H1 (cell line): ENCODE results near the gene ATP6V1E1. TPM values are rescaled to one million over a fixed set of nuclear protein-coding genes. Genes with fewer than 3 reads are reported as not detected.

Experiments used
- SAP30 ChIP-seq: fragments of 300-600 bp; sonication (generic); IDR thresholded peaks from 2 replicates; pipeline ENCODE4 v1.7.1; 2012; ENCODE audit warnings: low read length, moderate library complexity, mild to moderate bottlenecking, inconsistent platforms; ENCODE audit not compliant: insufficient read depth, insufficient replicate concordance
- TAF1 ChIP-seq: IDR thresholded peaks from 2 replicates; pipeline ENCODE4 v1.6.1; 2011; ENCODE audit warnings: mild to moderate bottlenecking, low read depth, low read length
- polyA plus RNA-seq, 7 experiments: library from polyadenylated mRNA; depleted of rRNA in 3 of 7; stranded (reverse) in 5 of 7; unstranded in 2 of 7; fragments of >200 nt in 5 of 7; fragments of 200-250 nt in 2 of 7; gene quantifications; 1 replicate in 5 of 7; 2 replicates in 1 of 7; 4 replicates in 1 of 7; pipeline versions ENCODE4 v1.2.1 to v1.2.3, GENCODE V29; 2011 to 2013; ENCODE audit warnings: missing spikeins in 2 of 7, mixed read lengths in 2 of 7
- total RNA-seq: library from RNA; stranded (reverse); fragmentation: NEBNext Ultra II Directional; extraction: Animal tissue kit (Norgen Biotek cat#: 25700); gene quantifications from 2 replicates; pipeline ENCODE4 v1.2.1, GENCODE V29; 2021
- TF ChIP-seq, protein P1 (sequence below): fragments of 300-600 bp; sonication (generic); IDR thresholded peaks from 2 replicates; pipeline ENCODE4 v1.7.1; 2012; ENCODE audit warnings: low read length, moderate library complexity, mild to moderate bottlenecking, inconsistent platforms; ENCODE audit not compliant: insufficient replicate concordance

The ATP6V1E1 gene
- total and polyA plus RNA-seq, 2 of the 8 experiments (the other 6 are each of a cell fraction or from before 2014, with no cell fraction given): 80.4 to 88.1 TPM

- TF ChIP-seq, protein P1, sequence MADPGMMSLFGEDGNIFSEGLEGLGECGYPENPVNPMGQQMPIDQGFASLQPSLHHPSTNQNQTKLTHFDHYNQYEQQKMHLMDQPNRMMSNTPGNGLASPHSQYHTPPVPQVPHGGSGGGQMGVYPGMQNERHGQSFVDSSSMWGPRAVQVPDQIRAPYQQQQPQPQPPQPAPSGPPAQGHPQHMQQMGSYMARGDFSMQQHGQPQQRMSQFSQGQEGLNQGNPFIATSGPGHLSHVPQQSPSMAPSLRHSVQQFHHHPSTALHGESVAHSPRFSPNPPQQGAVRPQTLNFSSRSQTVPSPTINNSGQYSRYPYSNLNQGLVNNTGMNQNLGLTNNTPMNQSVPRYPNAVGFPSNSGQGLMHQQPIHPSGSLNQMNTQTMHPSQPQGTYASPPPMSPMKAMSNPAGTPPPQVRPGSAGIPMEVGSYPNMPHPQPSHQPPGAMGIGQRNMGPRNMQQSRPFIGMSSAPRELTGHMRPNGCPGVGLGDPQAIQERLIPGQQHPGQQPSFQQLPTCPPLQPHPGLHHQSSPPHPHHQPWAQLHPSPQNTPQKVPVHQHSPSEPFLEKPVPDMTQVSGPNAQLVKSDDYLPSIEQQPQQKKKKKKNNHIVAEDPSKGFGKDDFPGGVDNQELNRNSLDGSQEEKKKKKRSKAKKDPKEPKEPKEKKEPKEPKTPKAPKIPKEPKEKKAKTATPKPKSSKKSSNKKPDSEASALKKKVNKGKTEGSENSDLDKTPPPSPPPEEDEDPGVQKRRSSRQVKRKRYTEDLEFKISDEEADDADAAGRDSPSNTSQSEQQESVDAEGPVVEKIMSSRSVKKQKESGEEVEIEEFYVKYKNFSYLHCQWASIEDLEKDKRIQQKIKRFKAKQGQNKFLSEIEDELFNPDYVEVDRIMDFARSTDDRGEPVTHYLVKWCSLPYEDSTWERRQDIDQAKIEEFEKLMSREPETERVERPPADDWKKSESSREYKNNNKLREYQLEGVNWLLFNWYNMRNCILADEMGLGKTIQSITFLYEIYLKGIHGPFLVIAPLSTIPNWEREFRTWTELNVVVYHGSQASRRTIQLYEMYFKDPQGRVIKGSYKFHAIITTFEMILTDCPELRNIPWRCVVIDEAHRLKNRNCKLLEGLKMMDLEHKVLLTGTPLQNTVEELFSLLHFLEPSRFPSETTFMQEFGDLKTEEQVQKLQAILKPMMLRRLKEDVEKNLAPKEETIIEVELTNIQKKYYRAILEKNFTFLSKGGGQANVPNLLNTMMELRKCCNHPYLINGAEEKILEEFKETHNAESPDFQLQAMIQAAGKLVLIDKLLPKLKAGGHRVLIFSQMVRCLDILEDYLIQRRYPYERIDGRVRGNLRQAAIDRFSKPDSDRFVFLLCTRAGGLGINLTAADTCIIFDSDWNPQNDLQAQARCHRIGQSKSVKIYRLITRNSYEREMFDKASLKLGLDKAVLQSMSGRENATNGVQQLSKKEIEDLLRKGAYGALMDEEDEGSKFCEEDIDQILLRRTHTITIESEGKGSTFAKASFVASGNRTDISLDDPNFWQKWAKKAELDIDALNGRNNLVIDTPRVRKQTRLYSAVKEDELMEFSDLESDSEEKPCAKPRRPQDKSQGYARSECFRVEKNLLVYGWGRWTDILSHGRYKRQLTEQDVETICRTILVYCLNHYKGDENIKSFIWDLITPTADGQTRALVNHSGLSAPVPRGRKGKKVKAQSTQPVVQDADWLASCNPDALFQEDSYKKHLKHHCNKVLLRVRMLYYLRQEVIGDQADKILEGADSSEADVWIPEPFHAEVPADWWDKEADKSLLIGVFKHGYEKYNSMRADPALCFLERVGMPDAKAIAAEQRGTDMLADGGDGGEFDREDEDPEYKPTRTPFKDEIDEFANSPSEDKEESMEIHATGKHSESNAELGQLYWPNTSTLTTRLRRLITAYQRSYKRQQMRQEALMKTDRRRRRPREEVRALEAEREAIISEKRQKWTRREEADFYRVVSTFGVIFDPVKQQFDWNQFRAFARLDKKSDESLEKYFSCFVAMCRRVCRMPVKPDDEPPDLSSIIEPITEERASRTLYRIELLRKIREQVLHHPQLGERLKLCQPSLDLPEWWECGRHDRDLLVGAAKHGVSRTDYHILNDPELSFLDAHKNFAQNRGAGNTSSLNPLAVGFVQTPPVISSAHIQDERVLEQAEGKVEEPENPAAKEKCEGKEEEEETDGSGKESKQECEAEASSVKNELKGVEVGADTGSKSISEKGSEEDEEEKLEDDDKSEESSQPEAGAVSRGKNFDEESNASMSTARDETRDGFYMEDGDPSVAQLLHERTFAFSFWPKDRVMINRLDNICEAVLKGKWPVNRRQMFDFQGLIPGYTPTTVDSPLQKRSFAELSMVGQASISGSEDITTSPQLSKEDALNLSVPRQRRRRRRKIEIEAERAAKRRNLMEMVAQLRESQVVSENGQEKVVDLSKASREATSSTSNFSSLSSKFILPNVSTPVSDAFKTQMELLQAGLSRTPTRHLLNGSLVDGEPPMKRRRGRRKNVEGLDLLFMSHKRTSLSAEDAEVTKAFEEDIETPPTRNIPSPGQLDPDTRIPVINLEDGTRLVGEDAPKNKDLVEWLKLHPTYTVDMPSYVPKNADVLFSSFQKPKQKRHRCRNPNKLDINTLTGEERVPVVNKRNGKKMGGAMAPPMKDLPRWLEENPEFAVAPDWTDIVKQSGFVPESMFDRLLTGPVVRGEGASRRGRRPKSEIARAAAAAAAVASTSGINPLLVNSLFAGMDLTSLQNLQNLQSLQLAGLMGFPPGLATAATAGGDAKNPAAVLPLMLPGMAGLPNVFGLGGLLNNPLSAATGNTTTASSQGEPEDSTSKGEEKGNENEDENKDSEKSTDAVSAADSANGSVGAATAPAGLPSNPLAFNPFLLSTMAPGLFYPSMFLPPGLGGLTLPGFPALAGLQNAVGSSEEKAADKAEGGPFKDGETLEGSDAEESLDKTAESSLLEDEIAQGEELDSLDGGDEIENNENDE: no peak
- TF ChIP-seq TAF1: no peak
- TF ChIP-seq SAP30: no peak
These were observed 46.9 kb downstream of the ATP6V1E1 start (continued) for GRCh38 chr22:17581631-17582030.
